ENCODE data around the gene PTDSS2. TPM values are rescaled to one million over a fixed set of nuclear protein-coding genes. Genes with fewer than 3 reads are reported as not detected.

The PTDSS2 gene
- total and polyA plus RNA-seq, 4 donors, result 10.1 to 47.6 (median 26.7) TPM

DNA sequence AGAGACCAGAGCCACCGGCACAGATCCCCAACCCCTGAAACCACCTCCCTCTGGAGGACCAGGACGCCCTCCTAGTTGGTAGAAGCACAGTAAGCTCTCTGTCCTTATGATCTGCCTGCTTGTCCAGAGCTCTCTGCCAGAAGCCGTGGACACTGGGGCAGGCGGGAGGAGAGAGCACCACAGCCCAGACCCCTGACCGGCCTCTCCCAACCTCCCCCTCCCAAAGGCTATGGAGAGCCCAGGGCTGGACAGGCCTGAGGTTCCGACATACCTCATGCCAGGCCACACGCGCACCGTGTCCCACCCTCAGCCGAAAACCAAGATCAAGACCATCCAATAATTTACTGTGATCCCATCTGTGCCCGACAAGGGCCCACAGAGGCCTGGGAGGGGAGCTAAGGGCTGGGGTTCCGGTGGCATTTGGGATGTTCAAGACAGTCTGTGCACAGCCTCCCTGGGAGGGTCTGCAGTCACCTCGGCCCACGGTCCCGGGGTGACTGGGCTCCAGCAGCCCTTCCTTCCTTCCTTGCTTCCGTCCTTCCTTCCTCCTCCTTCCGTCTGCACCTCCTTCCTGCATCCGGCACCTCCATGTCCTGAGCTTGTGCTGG lies 81.9 kb downstream of the PTDSS2 start:
- Histone ChIP-seq H3K27ac (ENCODE audit: low read depth in 1 of 2, low read length in 2 of 2) (no peak overlapping the region), H3K36me3 (ENCODE audit: control insufficient read depth in 1 of 2, insufficient read depth in 2 of 2, low read length in 1 of 2) (no peaks in the 10 kb centered on the region), H3K27me3 (ENCODE audit: control insufficient read depth in 1 of 2, insufficient read depth in 2 of 2, low read length in 1 of 2) (no peaks in the 10 kb centered on the region), H3K9me3 (ENCODE audit: control insufficient read depth, low read length) (no peaks in the 10 kb centered on the region), H3K4me3 (ENCODE audit: low read length in 2 of 2) (no peak overlapping the region), H3K4me1 (ENCODE audit: control insufficient read depth in 1 of 2, insufficient read depth in 2 of 2, low read length in 2 of 2) (no peaks in the 10 kb centered on the region)
- no peak for ATAC-seq (ENCODE audit: low FRiP score)
- 87 to 91% methylated on average over 18 of the region's 18 CpGs for WGBS, 2 donors
- intact Hi-C loops (cut with DNase I), result no loop called here
- peak in 1 of 2 donors; percentile 63 for DNase-seq

DNA sequence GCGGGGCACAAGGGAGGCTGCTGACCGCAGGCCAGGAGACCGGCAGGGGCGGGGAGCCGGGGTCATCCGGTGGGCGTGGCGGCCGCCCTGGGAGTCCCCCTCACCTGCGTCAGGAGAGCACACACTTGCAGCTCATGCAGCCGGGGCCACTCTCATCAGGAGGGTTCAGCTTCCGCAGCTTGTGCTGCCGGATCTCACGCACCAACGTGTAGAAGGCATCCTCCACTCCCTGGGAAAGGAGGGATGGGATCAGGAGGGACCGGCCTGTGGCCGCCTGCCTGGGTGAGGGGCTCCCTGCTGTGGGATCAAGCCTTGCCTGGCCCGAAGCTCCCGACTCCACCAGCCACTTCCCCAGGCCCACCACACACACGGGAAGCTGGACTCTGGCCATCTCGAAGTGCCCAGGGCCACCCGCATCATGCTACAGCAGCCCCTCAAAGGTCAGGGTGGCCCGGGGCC lies 82.5 kb downstream of the PTDSS2 start:
- ATAC-seq (ENCODE audit: low FRiP score) (no peak), DNase-seq (peak in 1 of 2 donors; percentile 76)
- Histone ChIP-seq H3K9me3 (ENCODE audit: control insufficient read depth, low read length) (no peaks in the 10 kb centered on the region), H3K27ac (ENCODE audit: low read depth in 1 of 2, low read length in 2 of 2) (no peak overlapping the region), H3K4me1 (ENCODE audit: control insufficient read depth in 1 of 2, insufficient read depth in 2 of 2, low read length in 2 of 2) (no peaks in the 10 kb centered on the region), H3K27me3 (ENCODE audit: control insufficient read depth in 1 of 2, insufficient read depth in 2 of 2, low read length in 1 of 2) (no peaks in the 10 kb centered on the region), H3K4me3 (ENCODE audit: low read length in 2 of 2) (no peak overlapping the region), H3K36me3 (ENCODE audit: control insufficient read depth in 1 of 2, insufficient read depth in 2 of 2, low read length in 1 of 2) (no peaks in the 10 kb centered on the region)
- 90 to 91% methylated on average over 23 of the region's 23 CpGs for WGBS, 2 donors
- intact Hi-C loops (cut with DNase I), result no loop called here

DNA sequence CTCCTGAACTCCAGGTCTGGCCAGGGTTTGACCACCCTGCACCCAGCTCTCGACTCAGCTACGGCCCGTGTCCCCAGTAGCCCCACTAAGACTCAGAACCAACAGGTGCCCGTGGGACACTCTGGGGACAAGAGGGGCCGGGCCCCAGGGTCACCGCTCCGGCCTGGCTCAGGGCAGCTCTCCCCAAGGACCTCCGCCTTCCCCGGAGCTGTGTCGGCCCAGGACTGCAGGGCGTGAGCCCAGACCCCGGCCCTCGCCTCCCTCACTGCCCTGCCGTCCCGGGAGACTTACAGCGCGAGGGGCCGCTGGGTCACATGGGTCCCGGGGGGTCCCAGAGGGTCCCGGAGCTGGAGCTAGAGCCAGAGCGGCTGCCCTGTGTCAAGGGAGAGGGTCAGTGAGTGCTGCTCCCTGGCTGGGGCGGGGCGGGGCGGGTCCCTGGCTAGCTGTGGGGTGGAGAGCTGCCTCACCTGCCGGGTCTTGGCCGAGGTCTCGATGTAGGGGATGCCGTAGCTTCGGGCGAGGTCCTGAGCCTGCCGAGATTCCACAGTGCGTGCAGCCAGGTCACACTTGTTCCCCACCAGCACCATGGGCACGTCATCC lies 83.0 kb downstream of the PTDSS2 start:
- H3K4me3 ChIP-seq (ENCODE audit: low read length in 2 of 2), result no peak overlapping the region
- H3K9me3 ChIP-seq (ENCODE audit: control insufficient read depth, low read length), result no peaks in the 10 kb centered on the region
- H3K27ac ChIP-seq (ENCODE audit: low read depth in 1 of 2, low read length in 2 of 2), result no peak overlapping the region
- ATAC-seq (ENCODE audit: low FRiP score) (no peak), DNase-seq (peak; percentile 49 to 71)
- intact Hi-C loops (cut with DNase I), result no loop called here
- WGBS, 2 donors, result 93 to 95% methylated on average over 33 of the region's 33 CpGs
- H3K36me3 ChIP-seq (ENCODE audit: control insufficient read depth in 1 of 2, insufficient read depth in 2 of 2, low read length in 1 of 2), result no peaks in the 10 kb centered on the region
- no peaks in the 10 kb centered on the region for H3K4me1 ChIP-seq (ENCODE audit: control insufficient read depth in 1 of 2, insufficient read depth in 2 of 2, low read length in 2 of 2)
- no peaks in the 10 kb centered on the region for H3K27me3 ChIP-seq (ENCODE audit: control insufficient read depth in 1 of 2, insufficient read depth in 2 of 2, low read length in 1 of 2)

DNA sequence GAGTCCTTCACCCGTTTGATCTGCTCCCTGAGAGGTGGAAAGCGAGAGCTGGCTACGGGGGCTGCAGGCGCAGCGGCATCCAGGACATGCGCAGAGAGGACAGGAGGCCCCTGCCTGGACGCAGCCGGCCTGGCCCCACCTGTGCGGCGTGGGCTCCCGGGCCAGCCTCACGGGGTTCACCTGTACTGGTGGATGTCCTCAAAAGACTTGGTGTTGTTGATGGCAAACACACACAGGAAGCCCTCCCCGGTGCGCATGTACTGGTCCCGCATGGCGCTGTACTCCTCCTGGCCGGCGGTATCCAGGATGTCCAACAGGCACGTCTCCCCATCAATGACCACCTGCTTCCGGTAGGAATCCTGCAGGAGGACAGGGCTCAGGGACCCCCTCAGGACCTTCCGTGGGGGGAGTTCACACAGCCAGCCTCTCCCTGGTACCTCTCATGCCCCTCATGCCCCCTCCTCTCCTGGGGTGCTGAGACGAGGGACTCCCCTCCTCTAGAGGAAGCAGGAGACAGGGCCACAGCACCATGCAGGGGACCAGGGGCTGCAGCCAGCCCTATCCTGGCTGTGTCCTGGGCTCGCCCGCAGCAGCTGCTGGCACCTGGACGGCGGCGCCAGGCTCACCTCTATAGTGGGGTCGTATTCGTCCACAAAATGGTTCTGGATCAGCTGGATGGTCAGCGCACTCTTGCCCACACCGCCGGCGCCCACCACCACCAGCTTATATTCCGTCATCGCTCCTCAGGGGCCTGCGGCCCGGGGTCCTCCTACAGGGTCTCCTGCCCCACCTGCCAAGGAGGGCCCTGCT lies 83.7 kb downstream of the PTDSS2 start:
- ATAC-seq (ENCODE audit: low FRiP score), result no peak
- Histone ChIP-seq H3K36me3 (ENCODE audit: control insufficient read depth in 1 of 2, insufficient read depth in 2 of 2, low read length in 1 of 2) (no peaks in the 10 kb centered on the region), H3K27me3 (ENCODE audit: control insufficient read depth in 1 of 2, insufficient read depth in 2 of 2, low read length in 1 of 2) (no peaks in the 10 kb centered on the region), H3K4me3 (ENCODE audit: low read length in 2 of 2) (no peak overlapping the region), H3K4me1 (ENCODE audit: control insufficient read depth in 1 of 2, insufficient read depth in 2 of 2, low read length in 2 of 2) (no peaks in the 10 kb centered on the region), H3K27ac (ENCODE audit: low read depth in 1 of 2, low read length in 2 of 2) (no peak overlapping the region), H3K9me3 (ENCODE audit: control insufficient read depth, low read length) (no peaks in the 10 kb centered on the region)
- 94 to 98% methylated on average over 37 of the region's 37 CpGs for WGBS, 2 donors
- peak in 1 of 2 donors; percentile 77 for DNase-seq
- intact Hi-C loops (cut with DNase I), result no loop called here

DNA sequence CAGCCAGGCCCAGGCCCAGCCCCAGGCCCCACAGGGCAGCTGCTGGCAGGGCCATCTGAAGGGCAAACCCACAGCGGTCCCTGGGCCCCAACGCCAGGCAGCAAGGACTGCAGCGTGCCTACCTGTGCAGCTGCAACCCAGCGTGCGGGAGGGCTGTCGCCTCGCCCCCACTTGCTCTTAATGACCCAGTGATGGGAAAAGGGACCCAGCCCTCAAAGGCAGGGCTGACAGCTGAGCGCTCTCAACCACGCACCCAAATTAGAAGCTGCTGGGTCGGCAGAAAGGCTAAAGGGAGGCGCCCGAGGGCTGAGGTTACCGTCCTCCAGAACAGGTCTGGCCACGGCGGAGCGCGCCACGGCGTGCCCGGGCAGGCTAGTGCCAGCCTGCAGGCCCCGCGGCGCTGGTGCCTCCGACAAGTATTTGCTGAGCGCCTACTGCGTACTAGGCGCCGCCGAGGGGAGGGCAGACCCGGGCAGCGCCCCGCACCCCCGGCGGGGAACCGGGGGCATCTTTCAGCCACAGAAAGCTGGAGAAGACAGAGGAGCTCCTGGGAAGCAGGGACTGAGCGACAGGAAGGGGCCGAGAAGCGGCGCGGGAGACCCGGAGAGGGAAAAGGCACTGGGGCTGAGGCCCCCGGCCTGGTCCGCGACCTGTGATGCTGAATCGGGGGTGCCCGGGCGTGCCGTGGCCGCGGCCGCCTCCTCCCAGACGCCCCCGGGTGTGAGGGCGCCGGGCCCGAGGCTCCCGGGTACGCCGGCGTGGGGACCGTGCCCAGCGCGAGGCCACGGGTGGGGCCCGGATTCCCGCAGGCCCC lies 84.5 kb downstream of the PTDSS2 start:
- Histone ChIP-seq H3K4me1 (ENCODE audit: control insufficient read depth in 1 of 2, insufficient read depth in 2 of 2, low read length in 2 of 2) (no peaks in the 10 kb centered on the region), H3K9me3 (ENCODE audit: control insufficient read depth, low read length) (no peaks in the 10 kb centered on the region), H3K36me3 (ENCODE audit: control insufficient read depth in 1 of 2, insufficient read depth in 2 of 2, low read length in 1 of 2) (no peaks in the 10 kb centered on the region), H3K4me3 (ENCODE audit: low read length in 2 of 2) (peak overlapping the region; percentile 73 to 87), H3K27ac (ENCODE audit: low read depth in 1 of 2, low read length in 2 of 2) (no peak overlapping the region), H3K27me3 (ENCODE audit: control insufficient read depth in 1 of 2, insufficient read depth in 2 of 2, low read length in 1 of 2) (no peaks in the 10 kb centered on the region)
- intact Hi-C loops (cut with DNase I), result no loop called here
- ATAC-seq (ENCODE audit: low FRiP score), result no peak
- peak; percentile 57 to 80 for DNase-seq
- 8% methylated on average over 52 to 66 of the region's 66 CpGs for WGBS, 2 donors

DNA sequence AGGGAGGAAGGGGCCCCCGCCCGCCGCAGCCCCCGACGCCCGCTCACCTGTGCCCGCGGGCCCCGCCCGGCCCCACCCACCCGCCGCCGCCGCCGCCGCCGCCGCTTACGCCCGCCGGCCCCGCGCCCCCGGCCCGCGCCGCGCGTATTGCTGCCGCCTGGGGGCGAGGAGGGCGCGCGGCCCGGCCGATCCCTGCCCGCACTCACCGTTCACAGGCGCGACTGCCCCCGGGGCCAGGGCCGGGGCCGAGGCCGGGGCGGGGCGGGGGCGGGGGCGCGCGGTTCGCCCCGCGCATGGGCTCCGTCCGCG lies 85.1 kb downstream of the PTDSS2 start:
- no peaks in the 10 kb centered on the region for H3K4me1 ChIP-seq (ENCODE audit: control insufficient read depth in 1 of 2, insufficient read depth in 2 of 2, low read length in 2 of 2)
- intact Hi-C loops (cut with DNase I), result no loop called here

DNA sequence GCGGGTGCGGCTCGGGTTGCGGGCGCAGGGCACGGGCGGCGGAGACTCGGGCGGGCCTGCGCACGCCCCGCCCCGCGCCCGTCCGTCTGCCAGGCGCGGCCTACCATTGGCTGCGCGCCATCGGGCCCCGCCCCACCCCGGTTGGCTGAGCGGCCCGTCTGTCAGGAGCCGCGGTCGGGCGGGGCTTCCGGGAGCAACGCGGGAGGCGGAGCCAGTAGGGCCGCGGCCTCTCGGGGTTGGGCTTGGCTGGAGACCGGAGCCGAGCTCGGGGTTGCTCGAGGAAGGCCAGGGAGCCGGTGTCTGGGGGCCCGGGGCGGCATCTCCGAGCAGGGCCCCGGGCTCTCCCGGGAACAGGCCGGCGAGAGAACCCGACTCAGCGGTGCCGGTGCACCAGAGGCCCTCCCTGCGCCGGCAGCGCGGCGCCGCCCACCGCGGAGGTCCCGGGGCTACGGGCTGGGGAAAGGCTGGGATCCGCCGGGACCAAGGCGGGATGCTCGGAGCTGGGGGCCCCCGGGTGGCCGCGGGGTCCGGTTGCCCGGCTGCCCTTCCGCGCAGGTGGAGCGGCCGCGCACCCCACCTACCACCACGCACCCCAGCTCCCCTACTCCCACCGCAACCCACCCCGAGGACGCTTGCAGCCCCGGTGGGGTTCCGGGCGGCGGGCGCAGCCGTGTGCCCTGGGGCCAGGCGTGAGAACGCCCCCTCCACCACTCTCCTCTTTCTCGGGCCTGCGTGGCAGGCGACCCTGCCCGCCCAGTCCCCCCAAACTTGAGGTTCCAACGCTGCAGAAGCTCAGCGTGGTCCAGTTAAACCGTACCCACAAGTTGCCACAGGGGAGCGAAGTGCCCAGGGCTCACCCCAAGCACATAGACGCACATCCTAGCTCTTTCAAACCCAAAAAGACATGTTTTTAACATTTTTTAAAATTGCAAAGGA lies 85.7 kb downstream of the PTDSS2 start, which contains the start of gene HRAS:
HRAS (minus strand) TSS at position 58 of the 936 bp plus-strand sequence.
- Histone ChIP-seq H3K4me1 (ENCODE audit: control insufficient read depth in 1 of 2, insufficient read depth in 2 of 2, low read length in 2 of 2) (no peaks in the 10 kb centered on the region), H3K4me3 (ENCODE audit: low read length in 2 of 2) (peak within 1 kb of the TSS; percentile 73 to 87), H3K9me3 (ENCODE audit: control insufficient read depth, low read length) (no peaks in the 10 kb centered on the region), H3K27ac (ENCODE audit: low read depth in 1 of 2, low read length in 2 of 2) (no peak within 1 kb of the TSS), H3K27me3 (ENCODE audit: control insufficient read depth in 1 of 2, insufficient read depth in 2 of 2, low read length in 1 of 2) (no peaks in the 10 kb centered on the region), H3K36me3 (ENCODE audit: control insufficient read depth in 1 of 2, insufficient read depth in 2 of 2, low read length in 1 of 2) (no peaks in the 10 kb centered on the region)
- peak; percentile 96 to 97 for DNase-seq
- WGBS, 2 donors, result 2 to 4% methylated on average over 71 to 97 of the region's 97 CpGs
- intact Hi-C loops (cut with DNase I), result no loop called here
- peak; percentile 93 for ATAC-seq (ENCODE audit: low FRiP score)

More for the DNA sequence above, 85.1 kb downstream of the PTDSS2 start:
- no peak for DNase-seq
- Histone ChIP-seq H3K27me3 (ENCODE audit: control insufficient read depth in 1 of 2, insufficient read depth in 2 of 2, low read length in 1 of 2) (no peaks in the 10 kb centered on the region), H3K27ac (ENCODE audit: low read depth in 1 of 2, low read length in 2 of 2) (no peak overlapping the region), H3K4me3 (ENCODE audit: low read length in 2 of 2) (peak overlapping the region; percentile 73 to 87), H3K36me3 (ENCODE audit: control insufficient read depth in 1 of 2, insufficient read depth in 2 of 2, low read length in 1 of 2) (no peaks in the 10 kb centered on the region), H3K9me3 (ENCODE audit: control insufficient read depth, low read length) (no peaks in the 10 kb centered on the region)
- WGBS, 2 donors, result 0 to 1% methylated on average over 9 to 56 of the region's 56 CpGs
- ATAC-seq (ENCODE audit: low FRiP score), result no peak

Measured in aorta (tissue), 5 donors.